Activated naive CD8-positive, alpha-beta T cell treated with anti-CD3 and anti-CD28 coated beads, Interleukin-2, amount 50 U/mL, for 16 hours (primary cell): ENCODE measurements around the gene PDZRN3.

Experiments used
- DNase-seq: peaks from one replicate; pipeline ENCODE4 v3.0.0-alpha.2; 2020; ENCODE audit warnings: low read depth, low spot score

The PDZRN3 gene

GRCh38 chr3:73332558-73332957 lies 292.2 kb downstream of the PDZRN3 start:
- DNase-seq: no peak
